Loucy (cell line): ENCODE results near the gene RITA1.

ENCODE experiments used
- CTCF ChIP-seq: fragments of 200-600 bp; sonication (generic); conservative IDR thresholded peaks from 2 replicates; pipeline ENCODE4 v1.5.1; 2014; ENCODE audit warnings: mild to moderate bottlenecking, antibody characterized with exemption, low read length
- EZH2phosphoT487 ChIP-seq: fragments of 200-600 bp; IDR thresholded peaks from 2 replicates; pipeline ENCODE4 v1.6.1; 2018; ENCODE audit warnings: antibody characterized with exemption, mild to moderate bottlenecking, moderate library complexity, borderline replicate concordance

DNA sequence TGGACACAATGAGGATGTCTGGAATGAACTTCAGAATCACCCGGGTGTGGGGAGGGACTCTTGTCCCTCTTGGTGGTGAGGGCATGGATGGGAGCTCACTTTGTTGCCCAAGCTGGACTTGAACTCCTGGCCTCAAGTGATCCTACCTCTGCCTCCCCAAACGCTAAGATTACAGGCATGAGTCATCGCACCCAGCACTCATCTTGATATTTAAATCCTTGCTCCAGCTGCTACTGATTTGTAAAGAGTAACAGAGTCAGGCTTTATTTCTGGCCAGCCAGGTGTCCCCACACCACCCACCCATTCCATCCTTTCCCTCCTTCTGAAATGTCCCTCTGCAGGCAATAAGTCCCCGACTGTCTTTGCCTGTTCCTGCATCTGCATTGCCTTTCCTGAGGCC lies 5.2 kb upstream of the RITA1 start:
- TF ChIP-seq CTCF (no peak), EZH2phosphoT487 (no peak)
